Fibroblast of the aortic adventitia (primary cell): ENCODE results near the gene APEX1. TPM values are rescaled to one million over a fixed set of nuclear protein-coding genes. Genes with fewer than 3 reads are reported as not detected.

ENCODE experiments used
- DNase-seq: peaks from one replicate; pipeline ENCODE4 v3.0.0-alpha.2; 2010; ENCODE audit warnings: low read depth
- H3K4me3 ChIP-seq: 2 replicates; pipeline ENCODE4 v1.5.1; 2011; ENCODE audit warnings: low read depth, mild to moderate bottlenecking, control low read depth, low read length, moderate library complexity
- CTCF ChIP-seq: IDR thresholded peaks from 2 replicates; pipeline ENCODE4 v1.5.1; 2011; ENCODE audit warnings: mild to moderate bottlenecking, low read length, control low read depth, inconsistent platforms; ENCODE audit not compliant: insufficient read depth
- total RNA-seq: library from RNA; depleted of rRNA; stranded (reverse); fragments of >200 nt; gene quantifications from 2 replicates; pipeline ENCODE4 v1.2.3, GENCODE V29; 2012; ENCODE audit warnings: low replicate concordance

The APEX1 gene
- total RNA-seq, 1 donor = 58.8 TPM

- no peak for TF ChIP-seq CTCF
- H3K4me3 ChIP-seq = no peak overlapping the region
- no peak for DNase-seq
Observed at GRCh38 chr14:20487396-20487725, 32.3 kb downstream of the APEX1 start.

GRCh38 chr14:20489093-20489994 lies 34.3 kb downstream of the APEX1 start:
- no peak overlapping the region for H3K4me3 ChIP-seq
- TF ChIP-seq CTCF = no peak
- peak; percentile 69 for DNase-seq

- no peak for DNase-seq
- no peak overlapping the region for H3K4me3 ChIP-seq
- TF ChIP-seq CTCF = no peak
Observed at GRCh38 chr14:20490563-20490962, 35.5 kb downstream of the APEX1 start.

- H3K4me3 ChIP-seq = no peak overlapping the region
- no peak for DNase-seq
- TF ChIP-seq CTCF = no peak
Observed at GRCh38 chr14:20492486-20492885, 37.5 kb downstream of the APEX1 start.

- H3K4me3 ChIP-seq = no peak overlapping the region
- TF ChIP-seq CTCF = no peak
- DNase-seq = no peak
Observed at GRCh38 chr14:20493634-20494033, 38.6 kb downstream of the APEX1 start.

- DNase-seq = peak; percentile 70
- no peak for TF ChIP-seq CTCF
- no peak overlapping the region for H3K4me3 ChIP-seq
Observed at GRCh38 chr14:20494935-20495766, 40.1 kb downstream of the APEX1 start.
